Ishikawa (cell line): Measurements from ENCODE around the gene PARD3.

ENCODE experiments used
- CEBPB ChIP-seq: IDR thresholded peaks from 2 replicates; pipeline ENCODE4 v1.6.1; 2012
- CREB1 ChIP-seq: IDR thresholded peaks from 2 replicates; pipeline ENCODE4 v1.6.1; 2012; ENCODE audit warnings: low read depth
- EGR1 ChIP-seq: IDR thresholded peaks from 2 replicates; pipeline ENCODE4 v1.6.1; 2012
- EP300 ChIP-seq: IDR thresholded peaks from 2 replicates; pipeline ENCODE4 v1.6.1; 2012; ENCODE audit warnings: borderline replicate concordance
- FOXM1 ChIP-seq: IDR thresholded peaks from 2 replicates; pipeline ENCODE4 v1.6.1; 2012; ENCODE audit warnings: low read depth, borderline replicate concordance
- MAX ChIP-seq: IDR thresholded peaks from 2 replicates; pipeline ENCODE4 v1.6.1; 2012
- RAD21 ChIP-seq: IDR thresholded peaks from 2 replicates; pipeline ENCODE4 v1.6.1; 2012; ENCODE audit warnings: low read depth
- REST ChIP-seq: IDR thresholded peaks from 2 replicates; pipeline ENCODE4 v1.6.1; 2012; ENCODE audit warnings: low read depth, mild to moderate bottlenecking
- TAF1 ChIP-seq: IDR thresholded peaks from 2 replicates; pipeline ENCODE4 v1.6.1; 2012; ENCODE audit warnings: low read depth, mild to moderate bottlenecking
- TCF12 ChIP-seq: IDR thresholded peaks from 2 replicates; pipeline ENCODE4 v1.6.1; 2012; ENCODE audit warnings: low read depth
- YY1 ChIP-seq: IDR thresholded peaks from 2 replicates; pipeline ENCODE4 v1.6.1; 2012; ENCODE audit warnings: low read depth
- ZBTB7A ChIP-seq: IDR thresholded peaks from 2 replicates; pipeline ENCODE4 v1.6.1; 2012; ENCODE audit warnings: low read depth
- TF ChIP-seq, protein P1 (sequence below): IDR thresholded peaks from 2 replicates; pipeline ENCODE4 v1.6.1; 2012

- TF ChIP-seq YY1 = no peak
- no peak for TF ChIP-seq MAX
- TF ChIP-seq EP300 = no peak
- TF ChIP-seq REST = no peak
- no peak for TF ChIP-seq FOXM1
- TF ChIP-seq TAF1 = no peak
- no peak for TF ChIP-seq CEBPB
- TF ChIP-seq TCF12 = no peak
- TF ChIP-seq, protein P1, sequence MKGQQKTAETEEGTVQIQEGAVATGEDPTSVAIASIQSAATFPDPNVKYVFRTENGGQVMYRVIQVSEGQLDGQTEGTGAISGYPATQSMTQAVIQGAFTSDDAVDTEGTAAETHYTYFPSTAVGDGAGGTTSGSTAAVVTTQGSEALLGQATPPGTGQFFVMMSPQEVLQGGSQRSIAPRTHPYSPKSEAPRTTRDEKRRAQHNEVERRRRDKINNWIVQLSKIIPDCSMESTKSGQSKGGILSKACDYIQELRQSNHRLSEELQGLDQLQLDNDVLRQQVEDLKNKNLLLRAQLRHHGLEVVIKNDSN = no peak
- no peak; the same call in 1 of the 2 replicates for TF ChIP-seq RAD21
- no peak for TF ChIP-seq ZBTB7A
- TF ChIP-seq EGR1 = no peak
- TF ChIP-seq CREB1 = no peak
Observed at GRCh38 chr10:34826221-34826620, 11.1 kb upstream of the PARD3 start.
